CD4-positive, CD25-positive, alpha-beta regulatory T cell (primary cell): ENCODE data around the gene RPEL1. TPM values are rescaled to one million over a fixed set of nuclear protein-coding genes. Genes with fewer than 3 reads are reported as not detected.
"Not testable (repeated sequence)": the region's sequence is repeated elsewhere in the genome, so short reads cannot be mapped to it uniquely, and the experiment has no call there.

Experiments used
- ATAC-seq, 2 donors: fragments of 150-1000 bp; cut with Tn5 transposase; one replicate each; pipeline ENCODE4 v1.10.0; 2021; ENCODE audit warnings: low read depth in 2 of 2, moderate number of reproducible peaks in 2 of 2, moderate library complexity in 1 of 2
- DNase-seq, 3 donors: peaks; one replicate each; pipeline versions ENCODE4 v3.0.0 to v3.0.0-alpha.2; 2012 to 2022; ENCODE audit warnings: mixed read lengths in 1 of 3
- H3K27ac ChIP-seq: one replicate; pipeline ENCODE4 v1.7.0; 2013; ENCODE audit warnings: mild to moderate bottlenecking, low read length; ENCODE audit not compliant: insufficient read depth, poor library complexity, severe bottlenecking
- H3K27me3 ChIP-seq: one replicate; pipeline ENCODE4 v1.7.0; 2013; ENCODE audit warnings: low read length; ENCODE audit not compliant: control insufficient read depth, insufficient read depth
- H3K36me3 ChIP-seq: one replicate; pipeline ENCODE4 v1.7.0; 2013; ENCODE audit warnings: mild to moderate bottlenecking, low read length, moderate library complexity; ENCODE audit not compliant: control insufficient read depth, insufficient read depth
- H3K4me1 ChIP-seq: 2 replicates; pipeline ENCODE4 v1.7.0; 2013; ENCODE audit warnings: mild to moderate bottlenecking, low read length; ENCODE audit not compliant: insufficient read depth, control insufficient read depth, poor library complexity, severe bottlenecking
- H3K4me3 ChIP-seq: one replicate; pipeline ENCODE4 v1.7.0; 2013; ENCODE audit warnings: low read depth, mild to moderate bottlenecking, low read length, moderate library complexity
- H3K9me3 ChIP-seq, 2 experiments: 1 replicate in 1 of 2; 2 replicates in 1 of 2; pipeline ENCODE4 v1.7.0; 2013; ENCODE audit warnings: low read length in 2 of 2, mild to moderate bottlenecking in 1 of 2, moderate library complexity in 1 of 2; ENCODE audit not compliant: control insufficient read depth in 2 of 2
- H3K27ac Mint-ChIP-seq, 3 donors: one replicate each; pipeline ENCODE4 v1.8.0; 2020 to 2022; ENCODE audit warnings: mild to moderate bottlenecking in 3 of 3, mixed read lengths in 3 of 3, moderate library complexity in 2 of 3
- H3K27me3 Mint-ChIP-seq: one replicate; pipeline ENCODE4 v1.8.0; 2022; ENCODE audit warnings: mild to moderate bottlenecking, mixed read lengths
- H3K36me3 Mint-ChIP-seq: one replicate; pipeline ENCODE4 v1.8.0; 2020; ENCODE audit warnings: mixed read lengths
- H3K4me1 Mint-ChIP-seq, 4 donors: one replicate each; pipeline ENCODE4 v1.8.0; 2020 to 2022; ENCODE audit warnings: mixed read lengths in 4 of 4, mild to moderate bottlenecking in 1 of 4
- H3K4me3 Mint-ChIP-seq, 4 donors: one replicate each; pipeline ENCODE4 v1.8.0; 2020 to 2022; ENCODE audit warnings: mild to moderate bottlenecking in 4 of 4, mixed read lengths in 4 of 4, moderate library complexity in 3 of 4
- H3K9me3 Mint-ChIP-seq, 7 donors: one replicate each; pipeline ENCODE4 v1.8.0; 2020 to 2022; ENCODE audit warnings: mixed read lengths in 7 of 7, mild to moderate bottlenecking in 3 of 7, moderate library complexity in 2 of 7
- polyA plus RNA-seq, 4 donors: library from polyadenylated mRNA; unstranded; fragments of 300-500 nt; fragmentation: Illumina TruSeq; gene quantifications; one replicate each; pipeline ENCODE4 v1.2.3, GENCODE V29; 2021
- total RNA-seq: library from RNA; stranded (reverse); gene quantifications from one replicate; pipeline ENCODE4 v1.2.3, GENCODE V29; 2022

RPEL1 gene
- total RNA-seq (not detected), polyA plus RNA-seq (under 1 TPM in 1 of 4 donors, not detected in 3; 0.10 TPM)

DNA sequence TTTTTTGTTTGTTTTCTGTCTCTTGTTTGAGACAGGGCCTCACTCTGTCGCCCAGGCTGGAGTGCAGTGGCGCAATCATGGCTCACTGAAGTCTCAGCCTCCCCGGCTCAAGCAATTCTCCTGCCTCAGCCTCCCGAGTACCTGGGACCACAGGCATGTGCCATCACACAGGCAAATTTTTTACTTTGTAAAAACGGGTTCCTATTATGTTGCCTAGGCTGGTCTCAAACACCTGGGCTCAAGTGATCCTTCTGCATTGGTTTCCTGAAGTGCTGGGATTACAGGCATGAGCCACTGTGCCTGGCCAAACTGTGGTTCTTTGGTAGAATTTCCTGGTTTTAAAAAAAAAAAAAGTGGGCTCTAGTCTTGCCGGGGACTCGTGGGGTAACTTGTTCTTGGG lies at the start of gene RPEL1:
RPEL1 (plus strand) TSS at position 301 of the 400 bp plus-strand sequence. CDS start 110 bp downstream, outside the sequence.
- not testable (repeated sequence) for H3K27ac ChIP-seq, H3K9me3 Mint-ChIP-seq, DNase-seq, H3K36me3 ChIP-seq, H3K36me3 Mint-ChIP-seq, H3K27me3 ChIP-seq, H3K4me3 ChIP-seq, H3K4me3 Mint-ChIP-seq, ATAC-seq, H3K4me1 Mint-ChIP-seq, H3K4me1 ChIP-seq, H3K9me3 ChIP-seq, H3K27ac Mint-ChIP-seq
- H3K27me3 Mint-ChIP-seq: peaks cover 16% of the 10 kb centered on the region

DNA sequence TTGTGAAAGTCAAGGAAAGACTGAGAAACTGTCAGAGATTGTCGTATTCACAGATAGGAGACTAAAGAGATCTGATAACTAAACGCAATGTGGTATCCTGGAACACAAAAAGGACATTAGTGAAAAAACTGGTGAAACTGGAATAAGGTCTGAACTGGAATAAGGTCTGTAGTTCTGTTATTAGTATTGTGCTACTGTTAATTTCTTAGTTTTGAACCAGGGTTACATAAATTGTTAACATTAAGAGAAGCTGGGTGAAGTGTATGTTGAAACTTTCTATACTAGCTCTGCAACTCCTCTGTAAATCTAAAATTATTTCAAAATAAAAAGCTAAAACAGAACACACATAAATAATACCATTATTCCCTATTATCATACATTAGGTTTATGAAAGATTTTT lies 49.2 kb upstream of the RPEL1 start:
- Mint-ChIP-seq H3K27ac (no peak overlapping the region), H3K4me3 (no peak overlapping the region), H3K9me3 (no peaks in the 10 kb centered on the region), H3K27me3 (peaks cover 4% of the 10 kb centered on the region), H3K36me3 (no peaks in the 10 kb centered on the region), H3K4me1 (peaks cover 9 to 22% (median 14%) of the 10 kb centered on the region in 4 donors)
- Histone ChIP-seq H3K27me3 (no peaks in the 10 kb centered on the region), H3K9me3 (no peaks in the 10 kb centered on the region), H3K4me3 (no peak overlapping the region), H3K4me1 (peaks cover 9% of the 10 kb centered on the region), H3K27ac (no peak overlapping the region), H3K36me3 (no peaks in the 10 kb centered on the region)
- DNase-seq (no peak), ATAC-seq (no peak)

DNA sequence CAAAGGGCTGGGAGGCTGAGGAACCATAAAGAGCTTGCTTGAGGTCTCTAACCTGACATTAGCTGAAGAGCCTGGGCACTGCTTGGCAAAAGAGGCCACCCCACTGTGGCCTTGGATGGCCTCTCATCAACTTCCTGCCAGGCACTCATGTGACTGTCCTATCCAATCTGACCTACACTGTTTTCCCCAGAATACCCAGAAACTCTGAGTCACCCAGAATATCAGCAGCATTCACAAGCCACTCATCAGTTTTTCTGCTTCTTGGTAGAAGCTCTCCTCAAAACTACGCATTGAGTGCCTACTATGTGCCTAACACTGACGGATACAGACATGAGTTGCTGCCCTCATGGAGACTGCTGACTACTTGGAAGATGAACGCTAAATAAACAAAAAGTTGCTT lies 48.5 kb upstream of the RPEL1 start:
- H3K4me1 Mint-ChIP-seq: peaks cover 3 to 15% (median 8%) of the 10 kb centered on the region in 4 donors
- peaks cover 8% of the 10 kb centered on the region for H3K27me3 Mint-ChIP-seq
- H3K4me3 Mint-ChIP-seq: peak overlapping the region in 1 of 4 donors; percentile 15
- H3K36me3 Mint-ChIP-seq: no peaks in the 10 kb centered on the region
- Histone ChIP-seq H3K27me3 (no peaks in the 10 kb centered on the region), H3K9me3 (no peaks in the 10 kb centered on the region), H3K4me1 (peaks cover 4% of the 10 kb centered on the region), H3K4me3 (no peak overlapping the region), H3K27ac (no peak overlapping the region), H3K36me3 (no peaks in the 10 kb centered on the region)
- DNase-seq (peak in 1 of 3 donors; percentile 28), ATAC-seq (no peak)
- H3K27ac Mint-ChIP-seq: no peak overlapping the region
- no peaks in the 10 kb centered on the region for H3K9me3 Mint-ChIP-seq

DNA sequence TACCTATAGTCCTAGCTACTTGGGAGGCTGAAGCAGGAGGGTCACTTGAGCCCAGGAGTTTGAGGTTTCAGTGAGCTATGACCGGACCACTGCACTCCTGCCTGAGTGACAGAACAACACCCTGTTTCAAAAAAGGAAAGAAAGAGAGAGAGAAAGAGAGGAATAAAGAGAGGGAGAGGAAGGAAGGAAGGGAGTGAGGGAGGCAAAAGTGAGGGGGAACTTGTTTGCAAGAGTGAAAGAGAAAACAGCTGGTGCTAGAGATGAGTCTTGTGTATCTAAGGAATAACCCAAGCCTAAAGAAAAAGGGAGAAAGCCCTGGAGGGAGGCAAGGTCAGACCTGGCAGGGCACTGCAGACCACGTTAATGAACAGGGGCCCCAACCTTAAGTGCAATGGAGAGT lies 47.8 kb upstream of the RPEL1 start:
- Mint-ChIP-seq H3K27me3 (peaks cover 8% of the 10 kb centered on the region), H3K9me3 (no peaks in the 10 kb centered on the region), H3K4me1 (peaks cover 3 to 10% (median 7%) of the 10 kb centered on the region in 4 donors), H3K4me3 (peak overlapping the region in 1 of 4 donors; percentile 40), H3K36me3 (no peaks in the 10 kb centered on the region), H3K27ac (no peak overlapping the region)
- DNase-seq: no peak
- ATAC-seq: no peak
- no peak overlapping the region for H3K27ac ChIP-seq
- H3K4me3 ChIP-seq: no peak overlapping the region
- no peaks in the 10 kb centered on the region for H3K9me3 ChIP-seq
- H3K27me3 ChIP-seq: no peaks in the 10 kb centered on the region
- H3K36me3 ChIP-seq: no peaks in the 10 kb centered on the region
- H3K4me1 ChIP-seq: peaks cover 4% of the 10 kb centered on the region

DNA sequence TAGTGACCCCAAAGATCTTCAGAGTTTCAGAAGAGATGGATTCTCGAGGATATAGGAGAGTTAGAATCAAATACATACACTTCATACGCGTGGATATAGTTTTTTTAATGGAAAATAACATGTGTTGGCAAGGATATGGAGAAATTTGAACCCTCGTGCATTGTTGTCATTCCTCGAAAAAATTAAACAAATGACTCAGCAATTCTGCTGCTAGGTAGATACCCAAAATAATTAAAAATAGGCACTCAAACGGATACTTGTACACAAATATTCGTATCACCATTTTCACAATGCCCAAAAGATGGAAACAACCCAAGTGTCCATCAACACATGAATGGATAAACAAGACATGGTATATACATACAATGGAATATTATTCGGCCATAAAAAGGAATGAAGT lies 47.0 kb upstream of the RPEL1 start:
- Histone ChIP-seq H3K27me3 (no peaks in the 10 kb centered on the region), H3K36me3 (no peaks in the 10 kb centered on the region), H3K4me3 (no peak overlapping the region), H3K27ac (no peak overlapping the region), H3K9me3 (no peaks in the 10 kb centered on the region), H3K4me1 (no peaks in the 10 kb centered on the region)
- Mint-ChIP-seq H3K27ac (no peak overlapping the region), H3K27me3 (peaks cover 12% of the 10 kb centered on the region), H3K9me3 (no peaks in the 10 kb centered on the region), H3K36me3 (no peaks in the 10 kb centered on the region), H3K4me3 (no peak overlapping the region), H3K4me1 (peaks cover 3 to 9% (median 6%) of the 10 kb centered on the region in 4 donors)
- DNase-seq: no peak
- no peak for ATAC-seq

DNA sequence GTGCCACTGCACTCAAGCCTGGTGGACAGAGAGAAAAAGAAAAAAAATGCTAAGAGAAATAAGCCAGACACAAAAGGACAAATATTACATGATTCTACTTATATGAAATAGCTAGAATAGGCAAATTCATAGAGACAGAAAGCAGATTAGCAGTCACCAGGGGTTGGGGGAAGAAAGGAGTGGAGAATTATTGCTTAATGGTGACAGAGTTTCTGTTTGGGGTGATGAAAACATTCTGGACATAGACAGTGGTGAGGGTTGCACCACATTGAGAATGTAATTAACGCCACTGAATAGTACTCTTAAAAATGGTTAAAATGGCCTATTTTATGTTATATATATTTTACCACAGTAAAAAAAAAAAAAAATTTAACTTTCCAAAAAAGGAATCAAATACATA lies 46.2 kb upstream of the RPEL1 start:
- H3K4me1 Mint-ChIP-seq: peaks cover 0 to 9% (median 2%) of the 10 kb centered on the region in 4 donors
- no peaks in the 10 kb centered on the region for H3K36me3 ChIP-seq
- H3K4me3 ChIP-seq: no peak overlapping the region
- H3K27me3 ChIP-seq: no peaks in the 10 kb centered on the region
- no peaks in the 10 kb centered on the region for H3K9me3 ChIP-seq
- ATAC-seq (no peak), DNase-seq (no peak)
- no peak overlapping the region for H3K27ac Mint-ChIP-seq
- H3K4me1 ChIP-seq: no peaks in the 10 kb centered on the region
- H3K4me3 Mint-ChIP-seq: no peak overlapping the region
- no peaks in the 10 kb centered on the region for H3K9me3 Mint-ChIP-seq
- H3K27me3 Mint-ChIP-seq: peaks cover 11% of the 10 kb centered on the region
- H3K27ac ChIP-seq: no peak overlapping the region
- H3K36me3 Mint-ChIP-seq: no peaks in the 10 kb centered on the region

DNA sequence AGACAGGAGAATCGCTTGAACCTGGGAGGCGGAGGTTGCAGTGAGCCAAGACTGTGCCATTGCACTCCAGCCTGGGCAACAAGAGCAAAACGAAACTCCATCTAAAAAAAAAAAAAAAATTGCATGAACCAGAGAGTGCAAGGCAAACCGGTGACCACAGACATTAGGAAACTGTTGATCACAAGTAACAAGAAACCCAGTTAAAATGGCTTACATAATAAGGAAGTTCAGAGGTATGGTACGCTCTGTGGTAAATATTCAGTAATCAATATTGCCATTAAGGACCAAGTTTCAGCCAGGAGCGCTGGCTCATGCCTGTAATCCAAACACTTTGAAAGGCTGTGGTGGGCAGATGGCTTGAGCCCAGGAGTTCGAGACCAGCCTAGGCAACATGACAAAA lies 43.4 kb upstream of the RPEL1 start:
- H3K27me3 ChIP-seq: no peaks in the 10 kb centered on the region
- H3K36me3 ChIP-seq: no peaks in the 10 kb centered on the region
- no peak overlapping the region for H3K4me3 Mint-ChIP-seq
- peaks cover 0 to 3% (median 0%) of the 10 kb centered on the region in 7 donors for H3K9me3 Mint-ChIP-seq
- peaks cover 0 to 8% (median under 1%) of the 10 kb centered on the region in 4 donors for H3K4me1 Mint-ChIP-seq
- peaks cover 22% of the 10 kb centered on the region for H3K27me3 Mint-ChIP-seq
- H3K9me3 ChIP-seq: no peaks in the 10 kb centered on the region
- no peak for DNase-seq
- no peak overlapping the region for H3K27ac ChIP-seq
- no peak for ATAC-seq
- H3K27ac Mint-ChIP-seq: no peak overlapping the region
- no peaks in the 10 kb centered on the region for H3K4me1 ChIP-seq
- H3K36me3 Mint-ChIP-seq: no peaks in the 10 kb centered on the region
- no peak overlapping the region for H3K4me3 ChIP-seq

DNA sequence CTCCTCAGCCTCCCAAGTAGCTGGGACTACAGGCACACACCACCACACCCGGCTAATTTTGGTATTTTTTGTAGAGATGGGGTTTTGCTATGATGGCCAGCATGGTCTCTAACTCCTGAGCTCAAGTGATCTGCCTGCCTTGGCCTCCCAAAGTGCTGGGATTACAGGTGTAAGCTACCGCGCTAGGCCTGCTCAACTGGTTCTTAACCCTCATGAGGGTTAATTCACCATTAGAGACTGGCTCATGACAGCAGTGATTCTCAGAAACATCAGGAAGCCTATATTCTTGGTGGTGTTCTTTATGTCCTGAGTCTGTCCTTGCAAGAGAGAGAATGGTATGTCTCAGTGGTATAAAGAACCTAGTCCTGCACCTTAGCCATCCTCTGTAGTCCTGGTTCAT lies 42.2 kb upstream of the RPEL1 start:
- H3K36me3 Mint-ChIP-seq: no peaks in the 10 kb centered on the region
- no peaks in the 10 kb centered on the region for H3K4me1 Mint-ChIP-seq
- H3K9me3 ChIP-seq: no peaks in the 10 kb centered on the region
- H3K9me3 Mint-ChIP-seq: peaks cover 0 to 3% (median 0%) of the 10 kb centered on the region in 7 donors
- no peaks in the 10 kb centered on the region for H3K36me3 ChIP-seq
- no peak overlapping the region for H3K4me3 ChIP-seq
- DNase-seq: no peak
- no peaks in the 10 kb centered on the region for H3K27me3 ChIP-seq
- peaks cover 23% of the 10 kb centered on the region for H3K27me3 Mint-ChIP-seq
- H3K27ac Mint-ChIP-seq: no peak overlapping the region
- no peak overlapping the region for H3K4me3 Mint-ChIP-seq
- H3K4me1 ChIP-seq: no peaks in the 10 kb centered on the region
- ATAC-seq: no peak
- no peak overlapping the region for H3K27ac ChIP-seq
